ENCODE measurements around the gene GOLGA3. TPM values are rescaled to one million over a fixed set of nuclear protein-coding genes. Genes with fewer than 3 reads are reported as not detected.

Gene GOLGA3
- total RNA-seq, 2 experiments from 2014 or later: 36.7 to 38.5 TPM

DNA sequence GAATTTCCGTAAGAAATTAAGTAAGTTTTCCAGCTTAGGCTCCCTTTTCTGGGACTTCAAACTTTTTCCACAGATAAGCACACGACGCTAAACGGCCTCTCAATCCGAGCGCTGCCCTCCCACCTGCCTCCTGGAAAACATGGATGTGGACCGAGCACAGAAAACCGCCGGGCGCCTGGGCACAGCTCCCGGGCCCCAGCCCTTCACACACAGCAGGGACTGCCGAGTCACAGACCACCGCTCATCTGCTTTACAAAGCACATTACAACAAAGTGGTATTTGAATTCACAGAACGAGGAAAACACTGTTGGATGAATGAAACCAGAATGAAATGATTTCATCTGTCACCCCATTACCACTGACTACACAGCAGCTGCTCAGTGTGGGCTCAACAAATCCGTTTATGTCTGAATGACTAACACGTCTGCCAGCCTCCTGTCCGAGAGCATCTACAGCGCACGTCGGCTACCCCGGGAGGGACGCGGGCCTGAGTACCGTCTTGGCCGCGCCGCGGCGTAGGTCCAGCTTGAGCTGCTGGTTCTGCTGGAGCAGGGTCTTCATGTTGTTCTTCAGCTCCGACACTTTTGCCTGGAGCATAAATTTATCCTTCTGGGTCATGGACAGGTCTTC, 53.9 kb downstream of the GOLGA3 start:
- H3K27me3 Mint-ChIP-seq: no peaks in the 10 kb centered on the region
- CTCF ChIA-PET: interaction anchor here (0.6 to 1.5 kb wide), 4 partner anchors 9 to 136 kb away, joined by 3 to 4 read pairs (median 4); no protein-coding TSS in a partner anchor
- peaks cover 42% of the 10 kb centered on the region for H3K4me1 Mint-ChIP-seq
- no peak overlapping the region for H3K27ac Mint-ChIP-seq
- H3K36me3 Mint-ChIP-seq (ENCODE audit: low read depth): peaks cover 46% of the 10 kb centered on the region
- intact Hi-C loops (cut with DNase I, micrococcal nuclease): no loop called here
- ATAC-seq (no peak), DNase-seq (no peak)
- POLR2A ChIA-PET: no interaction called here
- H3K4me3 Mint-ChIP-seq: no peak overlapping the region
- no peaks in the 10 kb centered on the region for H3K9me3 Mint-ChIP-seq (ENCODE audit: low read depth)

DNA sequence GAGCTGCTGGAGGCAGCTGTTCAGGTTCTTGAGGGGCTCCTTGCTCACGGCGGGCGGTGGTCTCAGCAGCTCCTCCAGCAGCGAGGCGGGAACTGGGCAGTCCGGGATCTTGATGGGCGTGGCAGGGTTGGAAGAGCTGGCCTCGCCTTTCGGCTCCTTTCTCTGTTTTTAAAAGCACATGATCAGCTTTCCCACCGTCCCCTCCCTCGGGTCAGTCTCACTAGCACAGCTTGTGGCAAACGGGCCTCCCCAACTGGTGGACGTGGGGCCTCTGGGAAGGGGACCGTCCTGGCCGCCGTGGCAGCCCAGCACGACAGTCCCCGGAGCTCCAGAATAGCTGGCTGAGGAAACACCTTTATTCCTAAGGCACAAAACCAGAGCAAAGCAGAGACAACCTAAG, 54.5 kb downstream of the GOLGA3 start:
- H3K36me3 Mint-ChIP-seq (ENCODE audit: low read depth): peaks cover 48% of the 10 kb centered on the region
- CTCF ChIA-PET: interaction anchor here (1.2 to 1.5 kb wide), 2 partner anchors 10 to 25 kb away, joined by 3 to 4 read pairs; no protein-coding TSS in a partner anchor

DNA sequence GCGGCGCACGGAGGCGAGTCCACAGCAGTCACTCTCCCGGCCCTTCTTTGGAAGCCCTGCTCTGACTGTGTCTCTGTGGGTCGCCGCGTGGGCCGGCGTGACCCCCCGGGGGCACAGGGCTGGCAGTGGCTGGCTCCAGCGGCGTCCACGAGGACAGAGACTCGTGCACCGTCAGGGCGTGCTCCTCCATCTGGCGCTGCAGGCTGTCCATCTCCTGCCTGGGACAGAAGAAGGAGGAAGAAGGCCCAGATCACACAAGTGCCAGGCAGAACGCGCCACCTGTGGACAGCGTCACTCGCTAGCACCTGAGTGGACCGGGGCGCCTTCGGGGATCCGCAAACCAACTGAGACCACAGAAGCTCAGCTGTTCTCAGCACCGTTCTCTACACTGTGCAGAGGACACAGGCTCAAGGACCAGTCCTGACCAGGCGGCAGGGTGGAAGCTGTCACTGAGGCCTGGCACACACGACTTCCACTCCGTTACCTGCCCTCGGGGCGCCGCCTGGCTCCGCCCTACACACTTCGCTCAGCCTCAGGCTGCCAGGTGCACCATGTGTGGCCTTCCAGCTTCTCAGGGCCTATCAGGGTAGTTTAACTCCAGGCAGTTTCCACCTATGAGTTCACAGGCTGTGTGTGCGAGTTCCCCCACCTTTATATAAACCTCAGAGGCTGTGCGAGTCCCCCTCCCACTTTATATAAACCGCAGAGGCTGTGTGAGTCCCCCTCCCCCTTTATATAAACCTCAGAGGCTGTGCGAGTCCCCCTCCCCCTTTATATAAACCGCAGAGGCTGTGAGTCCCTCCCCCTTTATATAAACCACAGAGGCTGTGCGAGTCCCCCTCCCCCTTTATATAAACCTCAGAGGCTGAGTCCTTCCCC, 55.4 kb downstream of the GOLGA3 start:
- ChIA-PET CTCF (interaction anchor here (0.8 kb wide), 1 partner anchor 11 kb away, joined by 3 read pairs; no protein-coding TSS in a partner anchor), POLR2A (no interaction called here)
- DNase-seq (no peak), ATAC-seq (peak; percentile 30)
- Mint-ChIP-seq H3K36me3 (ENCODE audit: low read depth) (peaks cover 53% of the 10 kb centered on the region), H3K27ac (no peak overlapping the region), H3K9me3 (ENCODE audit: low read depth) (no peaks in the 10 kb centered on the region), H3K4me3 (no peak overlapping the region), H3K4me1 (peaks cover 55% of the 10 kb centered on the region), H3K27me3 (no peaks in the 10 kb centered on the region)
- intact Hi-C loops (cut with DNase I, micrococcal nuclease): no loop called here

More for the DNA sequence above, 54.5 kb downstream of the GOLGA3 start:
- intact Hi-C loops (cut with DNase I, micrococcal nuclease): no loop called here
- Mint-ChIP-seq H3K4me3 (no peak overlapping the region), H3K4me1 (peaks cover 48% of the 10 kb centered on the region), H3K27ac (no peak overlapping the region), H3K9me3 (ENCODE audit: low read depth) (no peaks in the 10 kb centered on the region), H3K27me3 (no peaks in the 10 kb centered on the region)
- ATAC-seq: no peak
- POLR2A ChIA-PET: no interaction called here
- DNase-seq: no peak

DNA sequence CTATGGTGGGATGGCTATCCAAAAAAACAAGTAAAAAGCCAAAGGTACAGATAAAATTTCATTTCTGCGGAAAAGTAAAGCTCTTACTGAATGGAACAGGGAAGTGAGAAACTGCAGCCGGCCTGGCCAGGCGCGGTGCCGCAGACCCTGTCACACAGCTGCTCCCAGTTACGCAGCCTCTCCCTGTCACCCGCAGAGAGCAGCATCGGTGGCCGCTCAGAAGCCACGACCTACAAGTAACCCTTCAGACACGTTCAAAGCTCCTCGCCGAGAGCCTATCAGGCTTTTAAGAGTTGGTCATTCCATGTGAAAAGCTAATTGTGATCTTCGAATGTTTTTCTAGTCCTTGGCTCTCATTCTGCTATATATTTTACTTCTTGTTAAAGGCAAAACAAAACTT, 56.1 kb downstream of the GOLGA3 start:
- intact Hi-C loops (cut with DNase I, micrococcal nuclease): no loop called here
- Mint-ChIP-seq H3K36me3 (ENCODE audit: low read depth) (peaks cover 51% of the 10 kb centered on the region), H3K27ac (no peak overlapping the region), H3K4me1 (peaks cover 59% of the 10 kb centered on the region), H3K4me3 (no peak overlapping the region), H3K9me3 (ENCODE audit: low read depth) (no peaks in the 10 kb centered on the region), H3K27me3 (no peaks in the 10 kb centered on the region)
- ChIA-PET POLR2A (interaction anchor here (0.6 kb wide), 1 partner anchor 75 kb away, joined by 6 read pairs; no protein-coding TSS in a partner anchor), CTCF (interaction anchor here (0.8 kb wide), 1 partner anchor 10 kb away, joined by 3 read pairs; no protein-coding TSS in a partner anchor)
- DNase-seq (no peak), ATAC-seq (no peak)

DNA sequence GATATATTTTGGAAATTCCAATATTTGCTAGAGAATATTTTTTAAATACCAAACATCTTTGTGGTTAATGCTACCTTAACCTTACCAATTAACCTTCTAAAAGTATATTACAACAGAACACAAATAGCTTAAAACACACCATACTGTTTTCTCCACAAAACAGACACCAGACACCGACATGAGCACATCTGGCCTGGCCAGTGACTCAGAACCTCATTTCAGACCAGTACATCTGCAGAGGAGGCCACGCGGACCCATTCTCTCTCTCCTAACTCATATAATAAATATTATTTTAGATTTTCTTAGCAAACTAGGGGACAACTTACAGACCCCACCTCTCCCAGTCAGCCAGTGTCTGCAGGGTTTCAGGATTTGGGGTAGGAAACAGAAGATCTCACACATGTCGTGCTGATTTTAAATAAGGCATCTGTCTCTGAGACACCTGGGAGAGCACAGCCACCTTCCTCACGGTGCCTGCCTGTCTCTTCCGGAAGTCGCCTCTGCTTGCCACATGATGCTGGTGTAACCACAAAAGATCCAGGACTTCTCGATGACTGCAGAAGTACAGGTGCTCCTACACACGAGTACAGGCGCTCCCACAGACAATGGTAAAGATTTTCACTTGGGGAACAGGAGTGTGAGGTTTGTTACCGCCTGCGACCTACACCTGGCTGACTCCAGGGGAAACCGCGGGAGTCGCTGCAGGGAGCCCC, 57.4 kb downstream of the GOLGA3 start:
- peaks cover 61% of the 10 kb centered on the region for H3K4me1 Mint-ChIP-seq
- peak; percentile 82 for ATAC-seq
- DNase-seq: peak; percentile 71
- POLR2A ChIA-PET: no interaction called here
- CTCF ChIA-PET: no interaction called here
- H3K27me3 Mint-ChIP-seq: no peaks in the 10 kb centered on the region
- peaks cover 47% of the 10 kb centered on the region for H3K36me3 Mint-ChIP-seq (ENCODE audit: low read depth)
- intact Hi-C loops (cut with DNase I, micrococcal nuclease): loop anchor here in 1 of 2 experiments (2.0 kb wide), 1 partner anchor 58 kb away; the partner anchor contains the start of gene GOLGA3
- H3K9me3 Mint-ChIP-seq (ENCODE audit: low read depth): no peaks in the 10 kb centered on the region
- peak overlapping the region; percentile 89 for H3K27ac Mint-ChIP-seq
- H3K4me3 Mint-ChIP-seq: peak overlapping the region; percentile 52

DNA sequence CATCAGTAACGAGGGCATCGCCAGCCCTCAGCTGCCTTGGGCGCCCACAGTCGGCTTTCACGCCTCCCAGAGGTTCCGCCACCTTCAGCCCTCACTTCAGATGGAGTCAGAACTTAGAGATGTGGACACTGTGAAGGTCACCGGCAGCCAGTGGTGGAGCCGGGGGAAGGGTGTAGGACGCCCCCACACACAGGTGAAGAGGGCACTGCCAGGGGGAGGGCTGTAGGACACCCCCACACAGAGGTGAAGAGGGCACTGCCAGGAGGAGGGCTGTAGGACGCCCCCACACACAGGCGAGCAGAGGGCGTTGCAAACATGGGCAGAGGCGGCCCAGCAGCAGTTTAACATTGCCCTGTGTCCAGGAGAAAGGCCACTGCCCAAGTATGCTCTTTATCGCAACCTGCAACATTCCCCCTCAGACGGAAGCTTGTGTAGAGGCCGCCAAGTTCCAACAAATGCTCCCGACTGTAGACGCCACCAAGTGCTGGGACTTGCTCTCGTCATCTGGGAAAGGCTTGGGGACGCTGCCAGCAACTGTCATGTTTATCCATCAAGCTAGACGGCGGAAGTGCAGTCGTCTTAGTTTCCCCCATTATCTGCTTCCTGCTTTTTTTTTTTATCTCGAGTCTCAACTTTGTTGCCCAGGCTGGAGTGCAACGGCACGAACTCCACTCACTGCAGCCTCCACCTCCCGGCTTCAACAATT, 62.1 kb downstream of the GOLGA3 start:
- Mint-ChIP-seq H3K36me3 (ENCODE audit: low read depth) (peaks cover 22% of the 10 kb centered on the region), H3K27me3 (no peaks in the 10 kb centered on the region), H3K4me3 (no peak overlapping the region), H3K4me1 (peaks cover 47% of the 10 kb centered on the region), H3K9me3 (ENCODE audit: low read depth) (no peaks in the 10 kb centered on the region), H3K27ac (no peak overlapping the region)
- ChIA-PET POLR2A (no interaction called here), CTCF (interaction anchor here (0.6 to 2.7 kb wide), 4 partner anchors 14 to 138 kb away, joined by 3 to 14 read pairs (median 8); no protein-coding TSS in a partner anchor)
- DNase-seq (no peak), ATAC-seq (no peak)
- intact Hi-C loops (cut with DNase I, micrococcal nuclease): loop anchor here in 1 of 2 experiments (5.0 kb wide), 2 partner anchors 41 to 121 kb away; partner anchors contain the start of gene CHFR

DNA sequence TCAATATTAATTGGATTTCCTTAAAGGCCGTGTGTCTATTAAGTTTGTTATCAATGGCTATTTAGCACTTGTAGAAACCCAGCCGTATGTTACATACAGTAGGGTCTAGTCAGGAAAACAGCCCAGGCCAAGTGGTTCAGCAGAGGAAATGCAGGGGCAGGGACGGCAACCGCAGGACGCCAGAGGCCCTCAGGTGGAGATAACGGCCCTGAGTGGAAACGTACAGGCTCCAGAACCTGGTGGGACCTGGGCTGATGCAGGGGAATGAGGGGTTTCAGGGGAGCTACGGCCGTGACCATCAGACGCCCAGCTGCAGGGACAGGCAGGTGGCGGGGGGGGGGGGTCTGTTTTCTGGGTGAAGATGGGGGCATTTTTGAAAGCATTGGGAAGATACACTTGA, 63.3 kb downstream of the GOLGA3 start:
- ChIA-PET POLR2A (no interaction called here), CTCF (interaction anchor here (1.3 to 2.7 kb wide), 2 partner anchors 9 to 139 kb away, joined by 4 to 11 read pairs; no protein-coding TSS in a partner anchor)
- no peaks in the 10 kb centered on the region for H3K9me3 Mint-ChIP-seq (ENCODE audit: low read depth)
- intact Hi-C loops (cut with DNase I, micrococcal nuclease): loop anchor here in 1 of 2 experiments (5.0 kb wide), 2 partner anchors 42 to 122 kb away; partner anchors contain the start of gene CHFR
- DNase-seq: no peak
- no peak overlapping the region for H3K4me3 Mint-ChIP-seq
- peaks cover 24% of the 10 kb centered on the region for H3K36me3 Mint-ChIP-seq (ENCODE audit: low read depth)
- H3K4me1 Mint-ChIP-seq: peaks cover 39% of the 10 kb centered on the region
- no peak overlapping the region for H3K27ac Mint-ChIP-seq
- H3K27me3 Mint-ChIP-seq: no peaks in the 10 kb centered on the region
- no peak for ATAC-seq

DNA sequence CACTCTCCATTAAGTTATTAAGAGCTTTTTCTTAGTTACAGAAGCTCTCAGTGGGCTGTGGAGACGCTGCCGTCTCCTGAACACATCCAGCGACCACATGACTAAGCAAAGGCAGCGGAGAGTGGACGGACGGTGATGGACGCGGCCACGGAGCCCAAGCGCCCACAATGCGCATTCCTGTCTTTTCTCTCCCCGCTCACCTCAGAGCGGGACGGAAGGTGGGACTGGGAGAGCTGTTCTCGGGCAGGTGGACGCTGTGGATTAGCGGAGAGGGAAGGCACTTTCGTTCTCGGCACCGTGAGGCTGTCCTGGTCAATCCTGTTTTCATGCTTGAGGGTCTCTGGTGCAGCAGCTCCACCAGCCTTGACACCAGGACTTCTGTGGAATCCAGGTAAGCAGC, 64.4 kb downstream of the GOLGA3 start:
- Mint-ChIP-seq H3K4me1 (peaks cover 37% of the 10 kb centered on the region), H3K27ac (no peak overlapping the region), H3K27me3 (no peaks in the 10 kb centered on the region), H3K36me3 (ENCODE audit: low read depth) (peaks cover 26% of the 10 kb centered on the region), H3K4me3 (no peak overlapping the region), H3K9me3 (ENCODE audit: low read depth) (no peaks in the 10 kb centered on the region)
- ChIA-PET POLR2A (no interaction called here), CTCF (interaction anchor here (1.3 to 2.7 kb wide), 2 partner anchors 11 to 140 kb away, joined by 4 to 11 read pairs; no protein-coding TSS in a partner anchor)
- intact Hi-C loops (cut with DNase I, micrococcal nuclease): loop anchor here (5.0 kb wide), 4 partner anchors 63 to 677 kb away; partner anchors contain the start of genes FBRSL1 (in 1 of the 2) and GOLGA3 (in 1 of the 2)
- no peak for ATAC-seq
- DNase-seq: no peak

DNA sequence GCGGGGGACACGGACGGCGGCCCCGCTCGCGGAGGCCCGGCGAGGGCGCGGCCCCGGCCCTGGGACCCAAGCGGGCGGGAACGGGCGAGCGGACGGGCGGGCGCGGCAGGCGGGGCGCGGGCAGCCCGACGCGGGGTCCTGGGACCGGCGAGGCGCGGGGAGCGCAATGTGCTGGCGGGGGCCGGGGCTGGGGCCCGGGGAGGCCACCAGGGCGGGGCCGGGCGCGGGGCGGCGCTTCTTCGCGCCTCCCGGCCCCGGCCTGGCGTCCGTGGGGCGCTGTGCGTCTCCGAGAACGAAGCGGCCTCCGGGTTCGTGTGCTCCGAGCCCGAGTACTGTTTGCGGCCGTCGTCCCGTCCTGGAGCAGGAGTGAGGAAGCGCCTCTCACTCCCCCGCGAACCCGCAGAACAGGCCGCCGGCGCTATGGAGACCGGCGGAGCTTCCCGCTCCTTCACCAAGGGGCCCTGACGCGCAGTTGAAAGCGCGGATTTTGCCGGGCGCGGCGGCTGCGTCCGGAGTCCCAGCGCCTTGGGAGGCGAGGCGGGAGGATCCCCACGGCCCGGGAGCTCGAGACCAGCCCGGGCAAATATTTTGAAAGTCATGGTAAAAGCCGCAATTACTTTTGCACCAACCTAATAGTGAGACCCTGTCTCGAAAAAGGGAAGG, 66.6 kb downstream of the GOLGA3 start:
- Mint-ChIP-seq H3K4me1 (peaks cover 32% of the 10 kb centered on the region), H3K27me3 (no peaks in the 10 kb centered on the region), H3K9me3 (ENCODE audit: low read depth) (no peaks in the 10 kb centered on the region), H3K4me3 (peak overlapping the region; percentile 73), H3K27ac (peak overlapping the region; percentile 80), H3K36me3 (ENCODE audit: low read depth) (peaks cover 32% of the 10 kb centered on the region)
- peak; percentile 93 for DNase-seq
- ATAC-seq: peak; percentile 86
- ChIA-PET CTCF (interaction anchor here (0.7 to 1.2 kb wide), 3 partner anchors 11 to 24 kb away, joined by 3 read pairs; no protein-coding TSS in a partner anchor), POLR2A (interaction anchor here (1.2 kb wide), 1 partner anchor 318 kb away, joined by 3 read pairs; no protein-coding TSS in a partner anchor)
- intact Hi-C loops (cut with DNase I, micrococcal nuclease): loop anchor here (1.0 to 5.0 kb wide), 14 partner anchors 52 to 675 kb away; partner anchors contain the start of genes POLE (in 2 of the 2), PXMP2 (in 2 of the 2), CHFR (in 1 of the 2) and FBRSL1 (in 1 of the 2)

All from activated CD4-positive, alpha-beta T cell treated with anti-CD3 and anti-CD28 coated beads for 36 hours (primary cell).